SK-N-SH (cell line): ENCODE measurements around the gene IL11. TPM values are rescaled to one million over a fixed set of nuclear protein-coding genes. Genes with fewer than 3 reads are reported as not detected.

Experiments
- CTCF ChIA-PET: fragments of 300-600, 350-600 bp; formaldehyde crosslinking; extraction: SDS; loops from one replicate; lab custom pipeline; 2021; lab: Yijun Ruan, JAX
- POLR2A ChIA-PET: fragments of 350-600 bp; sonication (Branson Sonifier 250); formaldehyde crosslinking; extraction: SDS; loops from one replicate; lab custom pipeline; 2020; ENCODE audit warnings: antibody characterized with exemption, inconsistent platforms; lab: Yijun Ruan, JAX
- DNase-seq: peaks from one replicate; pipeline ENCODE4 v3.0.0; 2012
- H2AFZ ChIP-seq: fragments of 200-600 bp; sonication (generic); 2 replicates; pipeline ENCODE4 v1.8.1; 2016; ENCODE audit warnings: antibody characterized with exemption, mild to moderate bottlenecking, low read depth
- H3F3A ChIP-seq: fragments of 200-600 bp; sonication (generic); replicated peaks from 2 replicates; pipeline ENCODE3; 2016; ENCODE audit warnings: antibody characterized with exemption, mild to moderate bottlenecking; ENCODE audit not compliant: insufficient read depth
- H3K27ac ChIP-seq, 2 experiments: fragments of 200-500 bp in 1 of 2; fragments of 200-600 bp in 1 of 2; sonication (Bioruptor generic) in 1 of 2; sonication (generic), shearing (Covaris generic) in 1 of 2; 2 replicates each; pipeline versions ENCODE4 v1.5.1 to v1.6.1; 2014 to 2016; ENCODE audit warnings: low read depth in 2 of 2, inconsistent platforms in 1 of 2, low read length in 1 of 2, mild to moderate bottlenecking in 1 of 2, mixed read lengths in 1 of 2
- H3K27me3 ChIP-seq: fragments of 200-600 bp; sonication (generic), shearing (Covaris generic); 2 replicates; pipeline ENCODE4 v1.6.1; 2016; ENCODE audit warnings: mixed run types; ENCODE audit not compliant: insufficient read depth
- H3K36me3 ChIP-seq, 2 experiments: fragments of 200-500 bp in 1 of 2; fragments of 200-600 bp in 1 of 2; sonication (Bioruptor generic) in 1 of 2; sonication (generic) in 1 of 2; replicated peaks in 1 of 2; 2 replicates each; pipeline versions ENCODE3 to v1.5.1; 2014 to 2016; ENCODE audit warnings: low read length in 1 of 2, mild to moderate bottlenecking in 1 of 2; ENCODE audit not compliant: insufficient read depth in 2 of 2, control insufficient read depth in 1 of 2
- H3K4me1 ChIP-seq, 2 experiments: fragments of 200-500 bp in 1 of 2; fragments of 200-600 bp in 1 of 2; sonication (Bioruptor generic) in 1 of 2; sonication (generic), shearing (Covaris generic) in 1 of 2; 2 replicates each; pipeline versions ENCODE4 v1.5.1 to v1.6.1; 2014 to 2016; ENCODE audit warnings: low read depth in 1 of 2, low read length in 1 of 2, mixed run types in 1 of 2; ENCODE audit not compliant: insufficient read depth in 2 of 2, control insufficient read depth in 1 of 2
- H3K4me2 ChIP-seq: fragments of 200-600 bp; sonication (generic), shearing (Covaris generic); 2 replicates; pipeline ENCODE4 v1.6.1; 2017; ENCODE audit warnings: mixed run types
- H3K4me3 ChIP-seq, 2 experiments: fragments of 200-500 bp in 1 of 2; fragments of 200-600 bp in 1 of 2; sonication (Bioruptor generic) in 1 of 2; sonication (generic), shearing (Covaris generic) in 1 of 2; 2 replicates each; pipeline versions ENCODE4 v1.5.1 to v1.8.1; 2014 to 2016; ENCODE audit warnings: low read depth in 2 of 2, inconsistent platforms in 1 of 2, low read length in 1 of 2, mild to moderate bottlenecking in 1 of 2, mixed read lengths in 1 of 2, moderate library complexity in 1 of 2
- H3K79me2 ChIP-seq: fragments of 200-600 bp; sonication (generic); 2 replicates; pipeline ENCODE4 v1.8.1; 2017; ENCODE audit warnings: mild to moderate bottlenecking; ENCODE audit not compliant: insufficient read depth
- H3K9ac ChIP-seq: fragments of 200-600 bp; sonication (generic); 2 replicates; pipeline ENCODE4 v1.6.1; 2017; ENCODE audit warnings: mixed run types
- H3K9me2 ChIP-seq: fragments of 200-600 bp; sonication (generic); 2 replicates; pipeline ENCODE4 v1.6.1; 2017; ENCODE audit warnings: mixed run types
- H3K9me3 ChIP-seq: fragments of 200-600 bp; sonication (generic); 2 replicates; pipeline ENCODE4 v1.6.1; 2017; ENCODE audit warnings: mixed run types, mild to moderate bottlenecking, moderate library complexity
- H4K20me1 ChIP-seq: fragments of 200-600 bp; sonication (generic); 2 replicates; pipeline ENCODE4 v1.6.1; 2017; ENCODE audit warnings: mild to moderate bottlenecking, mixed run types; ENCODE audit not compliant: insufficient read depth
- ELF1 ChIP-seq: IDR thresholded peaks from 2 replicates; pipeline ENCODE4 v1.4.0; 2012
- EZH2phosphoT487 ChIP-seq: fragments of 200-600 bp; sonication (generic); IDR thresholded peaks from 2 replicates; pipeline ENCODE4 v1.6.1; 2017; ENCODE audit warnings: low read depth, mixed run types, mild to moderate bottlenecking, antibody characterized with exemption, moderate library complexity, borderline replicate concordance
- FOXJ3 ChIP-seq: sonication (generic); formaldehyde crosslinking; IDR thresholded peaks from 2 replicates; pipeline ENCODE4 v1.5.1; 2020; ENCODE audit warnings: mild to moderate bottlenecking, missing genetic modification reagents
- GATA2 ChIP-seq: sonication (generic); formaldehyde crosslinking; IDR thresholded peaks from 2 replicates; pipeline ENCODE4 v1.5.0; 2020; ENCODE audit warnings: mild to moderate bottlenecking, missing genetic modification reagents
- JUND ChIP-seq: IDR thresholded peaks from 2 replicates; pipeline ENCODE4 v1.4.0; 2012
- NRF1 ChIP-seq: IDR thresholded peaks from 2 replicates; pipeline ENCODE4 v1.6.1; 2012; ENCODE audit warnings: low read depth, mild to moderate bottlenecking, low read length
- PBX3 ChIP-seq: IDR thresholded peaks from 2 replicates; pipeline ENCODE4; 2012
- POLR2AphosphoS5 ChIP-seq: IDR thresholded peaks from 2 replicates; pipeline ENCODE4 v1.6.1; 2012; ENCODE audit warnings: low read depth, low read length
- RCOR1 ChIP-seq: fragments of 150-350 bp; IDR thresholded peaks from 2 replicates; pipeline ENCODE4 v1.6.1; 2017; ENCODE audit warnings: antibody characterized with exemption, low read length
- RFX5 ChIP-seq: IDR thresholded peaks from 2 replicates; pipeline ENCODE4 v1.6.1; 2012; ENCODE audit warnings: mild to moderate bottlenecking, improper control_type of control experiment, low read length
- RXRA ChIP-seq: IDR thresholded peaks from 2 replicates; pipeline ENCODE4 v1.4.0; 2012; ENCODE audit warnings: low read depth, mild to moderate bottlenecking, borderline replicate concordance
- SIN3A ChIP-seq: IDR thresholded peaks from 2 replicates; pipeline ENCODE4 v1.6.1; 2012; ENCODE audit warnings: low read depth, mild to moderate bottlenecking, low read length, moderate library complexity, borderline replicate concordance
- SMC3 ChIP-seq: IDR thresholded peaks from 2 replicates; pipeline ENCODE4 v1.6.1; 2012; ENCODE audit warnings: low read depth, low read length, improper control_type of control experiment
- TAF1 ChIP-seq: IDR thresholded peaks from 2 replicates; pipeline ENCODE4 v1.6.1; 2012; ENCODE audit warnings: low read depth, mild to moderate bottlenecking, low read length, moderate library complexity, borderline replicate concordance
- TCF12 ChIP-seq: IDR thresholded peaks from 2 replicates; pipeline ENCODE4 v1.4.0; 2012
- TEAD4 ChIP-seq: IDR thresholded peaks from 2 replicates; pipeline ENCODE4 v1.4.0; 2012; ENCODE audit warnings: mild to moderate bottlenecking, borderline replicate concordance; ENCODE audit not compliant: insufficient read depth
- WGBS: methylation state at CpG from one replicate; pipeline ENCODE4 v1.1.6; 2017; ENCODE audit warnings: low lambda C conversion rate; 5-methylcytosine and 5-hydroxymethylcytosine counted together
- polyA plus RNA-seq, 3 experiments: library from polyadenylated mRNA; depleted of rRNA; stranded (reverse); fragments of >200 nt; gene quantifications; 2 replicates each; pipeline ENCODE4 v1.2.3, GENCODE V29; 2012
- TF ChIP-seq, protein P1 (sequence below): fragments of 150-350 bp; IDR thresholded peaks from 2 replicates; pipeline ENCODE4 v1.6.1; 2016; ENCODE audit warnings: mild to moderate bottlenecking, low read depth, low read length
- TF ChIP-seq, protein P2 (sequence below): fragments of 200-600 bp; sonication (generic); IDR thresholded peaks from 2 replicates; pipeline ENCODE4 v1.6.1; 2017; ENCODE audit warnings: antibody characterized with exemption, mild to moderate bottlenecking, moderate library complexity

The IL11 gene
- polyA plus RNA-seq, 1 of the 3 experiments (the other 2 are of a cell fraction): 13.2 TPM

- Histone ChIP-seq H3F3A (peaks cover 40% of the 10 kb centered on the region), H3K36me3 (peaks cover 43 to 45% of the 10 kb centered on the region in 2 experiments), H3K9me3 (no peaks in the 10 kb centered on the region), H3K79me2 (peaks cover 48% of the 10 kb centered on the region), H4K20me1 (peaks cover 65% of the 10 kb centered on the region), H3K27me3 (no peaks in the 10 kb centered on the region), H3K4me2 (peak overlapping the region; percentile 100), H2AFZ (no peak overlapping the region), H3K27ac (peak overlapping the region in 1 of 2 experiments; percentile 30; a peak in 1 of 4 replicates), H3K4me3 (no peak overlapping the region; a peak in 1 of 4 replicates), H3K9me2 (no peaks in the 10 kb centered on the region), H3K9ac (no peak overlapping the region), H3K4me1 (peaks cover 23 to 47% of the 10 kb centered on the region in 2 experiments; a peak in 3 of 4 replicates)
- ChIA-PET CTCF (interaction anchor here (1.1 to 5.3 kb wide), 7 partner anchors 10 to 248 kb away, joined by 3 to 22 read pairs (median 5); no protein-coding TSS in a partner anchor), POLR2A (interaction anchor here (0.5 to 4.5 kb wide), 4 partner anchors 10 to 162 kb away, joined by 3 to 33 read pairs (median 6); partner anchors contain the start of gene UBE2S)
- 86% methylated on average over 15 of the region's 21 CpGs for WGBS
- TF ChIP-seq PBX3 (no peak), JUND (no peak), TCF12 (no peak), RXRA (no peak), POLR2AphosphoS5 (no peak; the same call in none of the 2 replicates), RFX5 (no peak), FOXJ3 (CRISPR knock-in tag) (no peak), SMC3 (no peak), NRF1 (no peak), RCOR1 (no peak), GATA2 (CRISPR knock-in tag) (no peak), SIN3A (no peak), ELF1 (no peak), TEAD4 (no peak), EZH2phosphoT487 (no peak), TAF1 (no peak)
- TF ChIP-seq, protein P1, sequence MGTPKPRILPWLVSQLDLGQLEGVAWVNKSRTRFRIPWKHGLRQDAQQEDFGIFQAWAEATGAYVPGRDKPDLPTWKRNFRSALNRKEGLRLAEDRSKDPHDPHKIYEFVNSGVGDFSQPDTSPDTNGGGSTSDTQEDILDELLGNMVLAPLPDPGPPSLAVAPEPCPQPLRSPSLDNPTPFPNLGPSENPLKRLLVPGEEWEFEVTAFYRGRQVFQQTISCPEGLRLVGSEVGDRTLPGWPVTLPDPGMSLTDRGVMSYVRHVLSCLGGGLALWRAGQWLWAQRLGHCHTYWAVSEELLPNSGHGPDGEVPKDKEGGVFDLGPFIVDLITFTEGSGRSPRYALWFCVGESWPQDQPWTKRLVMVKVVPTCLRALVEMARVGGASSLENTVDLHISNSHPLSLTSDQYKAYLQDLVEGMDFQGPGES: no peak
- TF ChIP-seq, protein P2, sequence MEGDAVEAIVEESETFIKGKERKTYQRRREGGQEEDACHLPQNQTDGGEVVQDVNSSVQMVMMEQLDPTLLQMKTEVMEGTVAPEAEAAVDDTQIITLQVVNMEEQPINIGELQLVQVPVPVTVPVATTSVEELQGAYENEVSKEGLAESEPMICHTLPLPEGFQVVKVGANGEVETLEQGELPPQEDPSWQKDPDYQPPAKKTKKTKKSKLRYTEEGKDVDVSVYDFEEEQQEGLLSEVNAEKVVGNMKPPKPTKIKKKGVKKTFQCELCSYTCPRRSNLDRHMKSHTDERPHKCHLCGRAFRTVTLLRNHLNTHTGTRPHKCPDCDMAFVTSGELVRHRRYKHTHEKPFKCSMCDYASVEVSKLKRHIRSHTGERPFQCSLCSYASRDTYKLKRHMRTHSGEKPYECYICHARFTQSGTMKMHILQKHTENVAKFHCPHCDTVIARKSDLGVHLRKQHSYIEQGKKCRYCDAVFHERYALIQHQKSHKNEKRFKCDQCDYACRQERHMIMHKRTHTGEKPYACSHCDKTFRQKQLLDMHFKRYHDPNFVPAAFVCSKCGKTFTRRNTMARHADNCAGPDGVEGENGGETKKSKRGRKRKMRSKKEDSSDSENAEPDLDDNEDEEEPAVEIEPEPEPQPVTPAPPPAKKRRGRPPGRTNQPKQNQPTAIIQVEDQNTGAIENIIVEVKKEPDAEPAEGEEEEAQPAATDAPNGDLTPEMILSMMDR: no peak
- no peak for DNase-seq
These were observed 19.4 kb upstream of the IL11 start for GRCh38 chr19:55389386-55390317.
